ENCODE measurements around the gene ASMTL. TPM values are rescaled to one million over a fixed set of nuclear protein-coding genes. Genes with fewer than 3 reads are reported as not detected.
"Not testable (repeated sequence)": the region's sequence is repeated elsewhere in the genome, so short reads cannot be mapped to it uniquely, and the experiment has no call there.

The ASMTL gene
- total and polyA plus RNA-seq, 2 of the 13 experiments (the other 11 are each of a cell fraction or from before 2014, with no cell fraction given) = 5.6 to 16.3 TPM

DNA sequence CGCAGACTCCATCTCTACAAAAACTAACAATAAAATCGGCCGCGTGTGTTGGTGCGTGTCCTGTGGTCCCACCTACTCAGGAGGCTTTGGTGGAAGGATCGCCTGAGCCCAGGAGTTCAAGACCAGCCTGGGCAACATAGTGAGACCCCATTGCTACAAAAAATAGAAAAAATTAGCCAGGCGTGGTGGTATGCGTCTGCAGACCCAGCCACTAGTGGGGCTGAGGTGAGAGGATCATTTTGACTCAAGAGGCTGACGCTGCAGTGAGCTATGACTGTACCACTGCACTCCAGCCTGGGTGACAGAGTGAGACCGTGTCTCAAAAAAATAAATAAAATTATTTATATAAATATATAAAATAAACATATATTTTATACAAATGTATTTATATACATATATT is 22.3 kb downstream of the ASMTL start:
- in situ Hi-C loops (cut with HindIII; ENCODE audit: extremely low pct_ligation_motif_present, low pct_unique_long_range_greater_than_20kb) = no loop called here

GRCh38 chrX:1427756-1428155 is 25.0 kb downstream of the ASMTL start:
- WGBS (ENCODE audit: low lambda C conversion rate) = 96% methylated on average over 29 of the region's 32 CpGs
- DNase-seq (ENCODE audit: low spot score) (no peak), ATAC-seq (no peak), FAIRE-seq (no peak)
- no peaks in the 10 kb centered on the region for H3K4me1 ChIP-seq (ENCODE audit: insufficient read depth, low read length)
- POLR2A ChIA-PET = no interaction called here
- peaks cover 8% of the 10 kb centered on the region; the same call in 1 of the 2 replicates for H3K9me3 ChIP-seq (ENCODE audit: low read length)
- H4K20me1 ChIP-seq (ENCODE audit: insufficient read depth, low read length) = no peaks in the 10 kb centered on the region
- CTCF ChIA-PET (ENCODE audit: low intra/inter-chr PET ratio, low total read pairs) = no interaction called here
- H3K79me2 ChIP-seq (ENCODE audit: insufficient read depth, low read length) = no peaks in the 10 kb centered on the region
- no peak overlapping the region for H3K27ac ChIP-seq (ENCODE audit: extremely low read length, insufficient read depth, low read length)
- H3K27me3 ChIP-seq (ENCODE audit: control insufficient read depth in 1 of 2, insufficient read depth in 2 of 2, low read length in 2 of 2) = no peaks in the 10 kb centered on the region
- intact Hi-C loops (cut with micrococcal nuclease; ENCODE audit: unreplicated experiment) (no loop called here), in situ Hi-C loops (cut with HindIII; ENCODE audit: extremely low pct_ligation_motif_present, low pct_unique_long_range_greater_than_20kb) (no loop called here)
- no peak overlapping the region for H3K4me2 ChIP-seq (ENCODE audit: low read depth, low read length)
- H3K36me3 ChIP-seq (replicated peaks in 1 of 2; ENCODE audit: control insufficient read depth in 1 of 2, insufficient read depth in 2 of 2, low read length in 2 of 2) = 0 out of 5 replicates have a peak, but pooled peaks cover 0 to 4% of the 10 kb centered on the region in 2 experiments
- no TSS peak for BruUV-seq (replicated peaks)
- H3K9ac ChIP-seq (ENCODE audit: insufficient read depth, low read depth, low read length) = no peak overlapping the region
- TF ChIP-seq PPARG (CRISPR knock-in tag; conservative IDR thresholded peaks at IDR 0.05) (no peak), AGO2 (optimal IDR thresholded peaks at IDR 0.05; ENCODE audit: low read depth, low read length) (peak; percentile 71)
- no peak overlapping the region for H2AFZ ChIP-seq (ENCODE audit: low read length)
- H3K4me3 ChIP-seq (replicated peaks in 1 of 3; ENCODE audit: insufficient read depth in 1 of 3, low read depth in 2 of 3, low read length in 3 of 3) = no peak overlapping the region

More for the DNA sequence above, 22.3 kb downstream of the ASMTL start:
- CTCF ChIA-PET (ENCODE audit: low intra/inter-chr PET ratio, low total read pairs) = no interaction called here
- WGBS (ENCODE audit: low lambda C conversion rate) = 98% methylated on average over 10 of the region's 10 CpGs
- no peak overlapping the region for H3K4me3 ChIP-seq (replicated peaks in 1 of 3; ENCODE audit: insufficient read depth in 1 of 3, low read depth in 2 of 3, low read length in 3 of 3)
- H3K4me2 ChIP-seq (ENCODE audit: low read depth, low read length) = no peak overlapping the region
- H3K27me3 ChIP-seq (ENCODE audit: control insufficient read depth in 1 of 2, insufficient read depth in 2 of 2, low read length in 2 of 2) = no peaks in the 10 kb centered on the region
- no peak overlapping the region for H2AFZ ChIP-seq (ENCODE audit: low read length)
- DNase-seq (ENCODE audit: low spot score) (no peak), ATAC-seq (no peak), FAIRE-seq (no peak)
- POLR2A ChIA-PET = no interaction called here
- H3K36me3 ChIP-seq (replicated peaks in 1 of 2; ENCODE audit: control insufficient read depth in 1 of 2, insufficient read depth in 2 of 2, low read length in 2 of 2) = peaks cover 0 to 3% of the 10 kb centered on the region in 2 experiments; a peak in 2 of 5 replicates
- H4K20me1 ChIP-seq (ENCODE audit: insufficient read depth, low read length) = no peaks in the 10 kb centered on the region
- intact Hi-C loops (cut with micrococcal nuclease; ENCODE audit: unreplicated experiment) = no loop called here
- peak; percentile 37; the same call in 1 of the 2 replicates for TF ChIP-seq ZNF121 (CRISPR knock-in tag; IDR thresholded peaks at IDR 0.05)
- TF ChIP-seq PHF20 (CRISPR knock-in tag; IDR thresholded peaks at IDR 0.05) = no peak
- H3K9ac ChIP-seq (ENCODE audit: insufficient read depth, low read depth, low read length) = no peak overlapping the region
- no peaks in the 10 kb centered on the region for H3K9me3 ChIP-seq (ENCODE audit: low read length)
- no peaks in the 10 kb centered on the region for H3K79me2 ChIP-seq (ENCODE audit: insufficient read depth, low read length)
- BruUV-seq (replicated peaks) = no TSS peak
- no peak overlapping the region for H3K27ac ChIP-seq (ENCODE audit: extremely low read length, insufficient read depth, low read length)
- no peaks in the 10 kb centered on the region for H3K4me1 ChIP-seq (ENCODE audit: insufficient read depth, low read length)

DNA sequence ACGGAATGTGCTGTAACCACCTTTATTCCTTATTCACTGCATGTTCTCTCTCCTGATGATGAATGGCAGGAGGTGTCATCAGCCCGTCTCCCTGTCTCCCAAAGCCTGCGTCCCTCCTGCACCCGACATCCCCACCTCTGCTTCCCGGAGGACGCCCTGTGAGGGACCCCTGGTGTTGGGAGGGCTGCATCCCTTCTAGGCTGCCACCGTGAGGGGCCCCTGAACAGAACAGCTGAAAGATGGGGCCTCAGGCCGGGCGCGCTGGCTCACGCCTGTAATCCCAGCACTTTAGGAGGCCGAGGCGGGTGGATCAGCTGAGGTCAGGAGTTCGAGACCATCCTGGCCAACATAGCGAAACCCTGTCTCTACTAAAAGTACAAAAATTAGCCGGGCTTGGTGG is 26.4 kb downstream of the ASMTL start:
- DNase-seq (ENCODE audit: low spot score); H3K9ac ChIP-seq (ENCODE audit: insufficient read depth, low read depth, low read length); H3K79me2 ChIP-seq (ENCODE audit: insufficient read depth, low read length); H3K4me3 ChIP-seq (replicated peaks in 1 of 3; ENCODE audit: insufficient read depth in 1 of 3, low read depth in 2 of 3, low read length in 3 of 3); H3K27ac ChIP-seq (ENCODE audit: extremely low read length, insufficient read depth, low read length); BruUV-seq (replicated peaks); FAIRE-seq; H3K27me3 ChIP-seq (ENCODE audit: control insufficient read depth in 1 of 2, insufficient read depth in 2 of 2, low read length in 2 of 2); intact Hi-C loops (cut with micrococcal nuclease; ENCODE audit: unreplicated experiment); H3K36me3 ChIP-seq (replicated peaks in 1 of 2; ENCODE audit: control insufficient read depth in 1 of 2, insufficient read depth in 2 of 2, low read length in 2 of 2); H3K4me1 ChIP-seq (ENCODE audit: insufficient read depth, low read length); H4K20me1 ChIP-seq (ENCODE audit: insufficient read depth, low read length); POLR2A ChIA-PET; in situ Hi-C loops (cut with HindIII; ENCODE audit: extremely low pct_ligation_motif_present, low pct_unique_long_range_greater_than_20kb); CTCF ChIA-PET (ENCODE audit: low intra/inter-chr PET ratio, low total read pairs); H3K4me2 ChIP-seq (ENCODE audit: low read depth, low read length); ATAC-seq; H2AFZ ChIP-seq (ENCODE audit: low read length): not testable (repeated sequence)
- 95% methylated on average over 15 of the region's 16 CpGs for WGBS (ENCODE audit: low lambda C conversion rate)
- H3K9me3 ChIP-seq (ENCODE audit: low read length) = peaks cover 16% of the 10 kb centered on the region; the same call in 1 of the 2 replicates
